GM13976 (cell line): Measurements from ENCODE around the gene IRS1.

Experiments used
- DNase-seq: peaks from one replicate; pipeline ENCODE4 v3.0.0; 2012; ENCODE audit warnings: low spot score
- CTCF ChIP-seq: IDR thresholded peaks from 2 replicates; pipeline ENCODE4 v1.5.1; 2012; ENCODE audit warnings: borderline replicate concordance, mild to moderate bottlenecking; ENCODE audit not compliant: insufficient read depth; ENCODE audit errors: extremely low read depth, missing control alignments, control extremely low read depth
- in situ Hi-C: fragments of 300-500 bp; cut with MboI; formaldehyde crosslinking; loops from one replicate; pipeline ENCODE4 v1.12.0; 2022; ENCODE audit warnings: low sequenced_read_pairs, mixed read lengths, inconsistent platforms; ENCODE audit not compliant: unreplicated experiment

IRS1 gene

GRCh38 chr2:226796012-226796839, 3.4 kb downstream of the IRS1 start:
- in situ Hi-C loops = no loop called here
- no peak for TF ChIP-seq CTCF
- peak; percentile 14 for DNase-seq

- DNase-seq = no peak
- in situ Hi-C loops = no loop called here
- TF ChIP-seq CTCF = no peak
Measured at GRCh38 chr2:226795281-226796011, 4.2 kb downstream of the IRS1 start.

- TF ChIP-seq CTCF = no peak
- no peak for DNase-seq
- in situ Hi-C loops = no loop called here
Measured at GRCh38 chr2:226794751-226795171, 4.9 kb downstream of the IRS1 start.

- no peak for DNase-seq
- TF ChIP-seq CTCF = no peak
- in situ Hi-C loops = no loop called here
Measured at GRCh38 chr2:226794196-226794661, 5.4 kb downstream of the IRS1 start.

GRCh38 chr2:226793646-226794045, 6.0 kb downstream of the IRS1 start:
- TF ChIP-seq CTCF = no peak
- no peak for DNase-seq
- in situ Hi-C loops = no loop called here

GRCh38 chr2:226792155-226792881, 7.3 kb downstream of the IRS1 start:
- DNase-seq = peak; percentile 27
- no peak for TF ChIP-seq CTCF
- in situ Hi-C loops = no loop called here
